GM12873 (cell line): ENCODE results near the gene SPEM3.

Source experiments
- CTCF ChIP-seq: IDR thresholded peaks from 2 replicates; pipeline ENCODE4 v1.5.1; 2012; ENCODE audit warnings: low read depth, mild to moderate bottlenecking, moderate library complexity, low read length, control low read depth; ENCODE audit not compliant: insufficient read depth; ENCODE audit errors: missing control alignments

SPEM3 gene

DNA sequence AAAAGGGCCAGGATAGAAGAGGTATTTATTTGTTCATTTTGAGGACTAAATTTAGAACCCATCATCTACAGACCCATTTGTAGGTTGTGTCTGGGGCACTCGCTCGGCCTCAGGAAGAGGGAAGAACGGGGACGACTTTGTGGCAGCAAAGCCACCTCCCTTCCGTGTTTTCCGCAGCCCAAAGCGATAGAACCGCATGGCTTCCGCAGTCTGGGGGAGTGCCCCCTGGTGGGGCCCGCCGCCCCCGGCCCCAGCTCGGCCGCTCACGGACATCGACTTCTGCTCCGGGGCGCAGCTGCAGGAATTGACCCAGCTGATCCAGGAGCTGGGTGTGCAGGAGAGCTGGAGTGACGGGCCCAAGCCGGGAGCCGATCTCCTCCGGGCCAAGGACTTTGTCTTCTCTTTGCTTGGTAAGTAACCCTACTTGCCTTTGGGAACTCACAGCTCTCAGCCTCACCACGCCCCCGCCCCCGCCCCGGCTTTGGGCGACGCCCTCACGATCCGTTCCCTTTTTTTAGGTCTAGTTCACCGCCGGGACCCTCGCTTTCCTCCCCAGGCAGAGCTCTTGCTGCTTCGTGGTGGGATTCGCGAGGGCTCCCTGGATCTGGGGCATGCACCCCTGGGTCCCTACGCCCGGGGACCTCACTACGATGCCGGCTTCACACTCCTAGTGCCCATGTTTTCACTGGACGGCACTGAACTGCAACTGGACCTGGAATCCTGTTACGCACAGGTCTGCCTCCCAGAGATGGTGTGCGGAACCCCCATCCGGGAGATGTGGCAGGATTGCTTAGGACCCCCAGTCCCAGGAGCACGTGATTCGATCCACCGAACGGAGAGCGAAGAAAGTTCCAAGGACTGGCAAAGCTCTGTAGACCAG lies 7.3 kb downstream of the SPEM3 start:
- peak; percentile 52 for TF ChIP-seq CTCF

DNA sequence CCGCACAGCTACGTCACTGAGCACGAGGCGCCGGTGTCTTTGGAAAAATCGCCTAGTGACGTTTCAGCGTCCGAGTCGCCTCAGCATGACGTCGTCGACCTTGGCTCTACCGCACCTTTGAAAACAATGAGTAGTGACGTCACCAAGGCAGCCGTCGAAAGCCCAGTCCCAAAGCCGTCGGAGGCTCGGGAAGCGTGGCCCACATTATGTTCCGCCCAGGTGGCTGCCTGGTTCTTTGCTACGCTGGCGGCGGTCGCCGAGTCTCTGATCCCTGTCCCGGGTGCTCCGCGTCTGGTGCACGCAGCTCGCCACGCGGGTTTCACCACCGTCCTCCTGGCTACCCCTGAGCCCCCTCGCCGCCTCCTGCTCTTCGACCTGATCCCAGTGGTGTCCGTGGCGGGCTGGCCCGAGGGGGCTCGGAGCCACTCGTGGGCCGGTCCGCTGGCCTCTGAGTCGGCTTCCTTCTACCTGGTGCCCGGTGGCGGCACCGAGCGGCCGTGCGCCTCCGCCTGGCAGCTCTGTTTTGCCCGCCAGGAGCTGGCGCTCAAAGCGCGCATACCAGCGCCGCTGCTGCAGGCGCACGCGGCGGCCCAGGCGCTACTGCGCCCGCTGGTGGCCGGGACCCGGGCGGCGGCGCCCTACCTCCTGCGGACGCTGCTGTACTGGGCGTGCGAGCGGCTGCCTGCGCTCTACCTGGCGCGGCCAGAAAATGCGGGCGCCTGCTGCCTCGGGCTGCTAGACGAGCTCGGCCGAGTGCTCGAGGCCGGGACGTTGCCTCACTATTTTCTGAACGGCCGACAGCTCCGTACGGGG lies 8.1 kb downstream of the SPEM3 start:
- TF ChIP-seq CTCF, result peak; percentile 73

DNA sequence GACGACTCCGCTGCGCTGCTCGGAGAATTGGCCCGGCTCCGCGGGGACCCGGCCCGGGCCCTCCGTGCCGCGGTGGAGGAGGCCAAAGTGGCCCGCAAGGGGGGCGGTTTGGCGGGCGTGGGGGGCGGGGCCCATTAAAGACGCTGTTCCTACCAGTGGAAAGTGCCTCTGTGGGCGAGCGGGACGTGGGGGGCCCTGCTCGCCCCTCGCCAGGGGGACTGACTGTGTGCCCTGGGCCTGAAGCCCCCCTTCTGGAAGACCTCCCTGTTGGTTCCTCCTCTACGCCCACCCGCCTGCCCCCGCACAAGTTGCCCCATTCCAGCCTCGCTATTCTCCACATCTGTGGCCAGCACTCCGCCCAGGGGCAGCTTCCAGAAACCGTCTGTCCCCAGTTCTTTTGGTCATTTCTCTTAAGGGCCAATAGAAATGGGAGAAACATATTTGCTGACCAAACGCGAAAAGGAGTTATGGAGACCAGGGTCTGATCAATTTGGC lies 8.8 kb downstream of the SPEM3 start:
- TF ChIP-seq CTCF, result no peak

DNA sequence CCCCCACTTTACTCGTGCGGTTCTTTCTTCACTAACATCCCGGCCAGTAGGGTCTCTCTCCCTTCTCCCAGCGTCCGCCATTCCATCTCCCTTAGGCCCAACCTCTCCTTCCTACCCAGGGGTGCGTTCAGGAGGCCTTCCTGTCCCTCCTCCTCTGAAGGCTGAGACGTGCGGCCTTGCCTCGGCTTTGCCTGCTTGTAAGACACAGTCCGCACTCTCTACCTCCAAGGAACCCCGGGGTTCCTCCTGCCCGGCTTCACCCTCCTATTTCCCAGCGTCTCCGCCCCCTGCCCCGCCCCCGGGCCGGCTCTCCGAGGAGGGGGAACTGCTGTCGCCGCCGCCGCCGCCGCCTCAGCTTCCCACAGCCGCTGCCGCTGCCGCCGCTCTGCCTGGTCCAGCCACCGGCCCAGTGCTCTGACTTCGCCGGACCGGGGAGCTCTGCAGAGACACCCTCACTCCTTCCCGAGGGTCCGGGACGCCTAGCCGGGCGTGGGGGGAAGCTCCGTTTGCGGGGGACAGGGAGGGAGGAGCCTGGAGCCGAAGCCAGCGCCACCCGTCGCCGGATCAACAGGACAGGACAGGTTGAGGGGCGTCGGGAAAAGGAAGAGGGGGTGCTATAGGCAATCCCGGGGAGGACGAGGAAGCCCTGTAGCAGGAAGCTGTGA lies 9.4 kb downstream of the SPEM3 start:
- TF ChIP-seq CTCF, result no peak

GRCh38 chr17:7438656-7439460 lies 10.2 kb downstream of the SPEM3 start:
- TF ChIP-seq CTCF, result no peak

DNA sequence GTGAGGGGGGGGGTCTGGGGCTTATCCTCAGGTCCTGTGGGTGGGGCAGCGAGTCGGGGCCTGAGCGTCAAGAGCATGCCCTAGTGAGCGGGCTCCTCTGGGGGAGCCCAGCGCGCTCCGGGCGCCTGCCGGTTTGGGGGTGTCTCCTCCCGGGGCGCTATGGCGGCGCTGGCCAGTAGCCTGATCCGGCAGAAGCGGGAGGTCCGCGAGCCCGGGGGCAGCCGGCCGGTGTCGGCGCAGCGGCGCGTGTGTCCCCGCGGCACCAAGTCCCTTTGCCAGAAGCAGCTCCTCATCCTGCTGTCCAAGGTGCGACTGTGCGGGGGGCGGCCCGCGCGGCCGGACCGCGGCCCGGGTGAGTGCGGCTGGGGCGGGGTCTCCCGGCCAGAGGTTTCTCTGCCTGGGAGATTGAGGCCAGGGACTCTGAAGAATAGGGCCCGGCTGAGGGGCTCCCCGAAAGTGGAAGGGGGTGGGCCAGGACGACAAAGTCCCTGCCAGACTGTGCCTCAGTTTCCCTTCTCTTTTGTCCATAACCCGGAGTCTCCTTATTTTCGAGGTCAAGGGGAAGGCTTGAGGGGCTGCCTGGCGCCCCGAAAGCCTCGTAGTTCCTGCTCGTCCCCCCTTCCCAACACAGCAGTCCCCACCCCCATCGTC lies 10.9 kb downstream of the SPEM3 start, which contains the start of gene FGF11:
Gene FGF11, plus strand, starts transcription at position 51 of the 651 bp plus-strand sequence. Its CDS starts 109 bp downstream, at position 160.
- no peak for TF ChIP-seq CTCF
